ENCODE data around the gene PLEKHM1.

GRCh38 chr17:45409659-45410076, 80.9 kb downstream of the PLEKHM1 start:
- TF ChIP-seq, protein P1, sequence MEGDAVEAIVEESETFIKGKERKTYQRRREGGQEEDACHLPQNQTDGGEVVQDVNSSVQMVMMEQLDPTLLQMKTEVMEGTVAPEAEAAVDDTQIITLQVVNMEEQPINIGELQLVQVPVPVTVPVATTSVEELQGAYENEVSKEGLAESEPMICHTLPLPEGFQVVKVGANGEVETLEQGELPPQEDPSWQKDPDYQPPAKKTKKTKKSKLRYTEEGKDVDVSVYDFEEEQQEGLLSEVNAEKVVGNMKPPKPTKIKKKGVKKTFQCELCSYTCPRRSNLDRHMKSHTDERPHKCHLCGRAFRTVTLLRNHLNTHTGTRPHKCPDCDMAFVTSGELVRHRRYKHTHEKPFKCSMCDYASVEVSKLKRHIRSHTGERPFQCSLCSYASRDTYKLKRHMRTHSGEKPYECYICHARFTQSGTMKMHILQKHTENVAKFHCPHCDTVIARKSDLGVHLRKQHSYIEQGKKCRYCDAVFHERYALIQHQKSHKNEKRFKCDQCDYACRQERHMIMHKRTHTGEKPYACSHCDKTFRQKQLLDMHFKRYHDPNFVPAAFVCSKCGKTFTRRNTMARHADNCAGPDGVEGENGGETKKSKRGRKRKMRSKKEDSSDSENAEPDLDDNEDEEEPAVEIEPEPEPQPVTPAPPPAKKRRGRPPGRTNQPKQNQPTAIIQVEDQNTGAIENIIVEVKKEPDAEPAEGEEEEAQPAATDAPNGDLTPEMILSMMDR (IDR thresholded peaks at IDR 0.05) = no peak
- TF ChIP-seq ZFX (IDR thresholded peaks at IDR 0.05; ENCODE audit: borderline replicate concordance) = no peak
